DOHH2 (cell line): ENCODE measurements around the gene DDX46.

Source experiments
- H3F3A ChIP-seq: fragments of 200-600 bp; sonication (generic), shearing (Covaris generic); 2 replicates; pipeline ENCODE4 v1.6.0; 2016; ENCODE audit warnings: antibody characterized with exemption, mild to moderate bottlenecking; ENCODE audit not compliant: control insufficient read depth, insufficient read depth
- H3K27ac ChIP-seq: fragments of 200-600 bp; sonication (generic); 2 replicates; pipeline ENCODE4 v1.5.1; 2014; ENCODE audit warnings: low read depth, mild to moderate bottlenecking, low read length, moderate library complexity
- H3K27me3 ChIP-seq: fragments of 200-600 bp; sonication (generic); 2 replicates; pipeline ENCODE4 v1.6.1; 2014; ENCODE audit warnings: mild to moderate bottlenecking, low read length, mixed read lengths; ENCODE audit not compliant: control insufficient read depth
- H3K36me3 ChIP-seq: fragments of 200-600 bp; sonication (generic); 2 replicates; pipeline ENCODE4 v1.6.1; 2014; ENCODE audit warnings: mild to moderate bottlenecking, low read length, moderate library complexity, mixed read lengths; ENCODE audit not compliant: control insufficient read depth
- H3K4me1 ChIP-seq: fragments of 200-600 bp; sonication (generic); 2 replicates; pipeline ENCODE4 v1.6.1; 2014; ENCODE audit warnings: mild to moderate bottlenecking, low read length, mixed read lengths; ENCODE audit not compliant: control insufficient read depth
- H3K4me2 ChIP-seq: fragments of 200-600 bp; sonication (generic); 2 replicates; pipeline ENCODE4 v1.6.0; 2014; ENCODE audit warnings: mild to moderate bottlenecking, low read length, moderate library complexity
- H3K4me3 ChIP-seq: fragments of 200-600 bp; sonication (generic); 2 replicates; pipeline ENCODE4 v1.5.1; 2014; ENCODE audit warnings: mild to moderate bottlenecking, low read length, mixed read lengths
- H3K79me2 ChIP-seq: fragments of 200-600 bp; sonication (generic); 2 replicates; pipeline ENCODE4 v1.6.1; 2014; ENCODE audit warnings: mild to moderate bottlenecking, low read length, mixed read lengths; ENCODE audit not compliant: control insufficient read depth
- H3K9me2 ChIP-seq: fragments of 200-600 bp; sonication (generic); replicated peaks from 2 replicates; pipeline ENCODE4 v1.6.1; 2014; ENCODE audit warnings: mild to moderate bottlenecking, low read length, mixed read lengths; ENCODE audit not compliant: control insufficient read depth
- H3K9me3 ChIP-seq: fragments of 200-600 bp; sonication (generic); 2 replicates; pipeline ENCODE4 v1.6.1; 2014; ENCODE audit warnings: antibody characterized with exemption, low read length, mixed read lengths; ENCODE audit not compliant: control insufficient read depth, insufficient read depth
- H4K20me1 ChIP-seq: fragments of 200-600 bp; sonication (generic); 2 replicates; pipeline ENCODE4 v1.6.0; 2014; ENCODE audit warnings: low read depth, mild to moderate bottlenecking, antibody characterized with exemption, low read length, moderate library complexity; ENCODE audit not compliant: control insufficient read depth, insufficient read depth
- CTCF ChIP-seq: fragments of 200-600 bp; sonication (generic); IDR thresholded peaks from one replicate; pipeline ENCODE4 v1.5.1; 2014; ENCODE audit warnings: antibody characterized with exemption, mild to moderate bottlenecking, low read depth, low read length; ENCODE audit not compliant: poor library complexity, severe bottlenecking
- EZH2phosphoT487 ChIP-seq: fragments of 200-600 bp; sonication (generic); IDR thresholded peaks from 2 replicates; pipeline ENCODE4 v1.6.1; 2017; ENCODE audit warnings: borderline replicate concordance, mild to moderate bottlenecking, antibody characterized with exemption, low read length, moderate library complexity, mixed read lengths

DDX46 gene

DNA sequence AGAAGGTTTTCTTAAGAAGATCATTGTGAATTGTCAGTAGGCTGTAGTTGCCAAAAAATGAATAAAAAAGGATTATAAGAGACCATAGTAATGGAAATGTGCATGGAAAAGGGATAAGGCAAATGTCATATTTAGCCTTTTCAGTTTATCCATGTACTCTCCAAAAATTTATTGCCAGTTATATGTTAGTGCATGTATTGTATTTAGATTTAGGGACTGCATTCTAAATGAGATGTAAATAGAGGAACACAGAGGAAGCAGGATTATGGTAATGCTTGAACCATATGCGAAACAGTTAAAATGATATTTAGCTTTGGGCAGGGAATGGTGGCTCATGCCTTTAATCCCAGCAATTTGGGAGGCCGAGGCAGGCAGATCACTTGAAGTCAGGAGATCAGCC lies 33.0 kb downstream of the DDX46 start:
- no peaks in the 10 kb centered on the region for H3K79me2 ChIP-seq
- no peaks in the 10 kb centered on the region for H4K20me1 ChIP-seq
- no peak overlapping the region for H3K4me3 ChIP-seq
- no peak overlapping the region for H3K4me2 ChIP-seq
- H3K36me3 ChIP-seq: peaks cover 94% of the 10 kb centered on the region
- no peaks in the 10 kb centered on the region for H3K9me2 ChIP-seq
- no peaks in the 10 kb centered on the region for H3K27me3 ChIP-seq
- TF ChIP-seq EZH2phosphoT487: no peak
- TF ChIP-seq CTCF: no peak
- H3F3A ChIP-seq: no peaks in the 10 kb centered on the region; the same call in 1 of the 2 replicates
- no peaks in the 10 kb centered on the region for H3K9me3 ChIP-seq
- no peaks in the 10 kb centered on the region for H3K4me1 ChIP-seq
- no peak overlapping the region for H3K27ac ChIP-seq

DNA sequence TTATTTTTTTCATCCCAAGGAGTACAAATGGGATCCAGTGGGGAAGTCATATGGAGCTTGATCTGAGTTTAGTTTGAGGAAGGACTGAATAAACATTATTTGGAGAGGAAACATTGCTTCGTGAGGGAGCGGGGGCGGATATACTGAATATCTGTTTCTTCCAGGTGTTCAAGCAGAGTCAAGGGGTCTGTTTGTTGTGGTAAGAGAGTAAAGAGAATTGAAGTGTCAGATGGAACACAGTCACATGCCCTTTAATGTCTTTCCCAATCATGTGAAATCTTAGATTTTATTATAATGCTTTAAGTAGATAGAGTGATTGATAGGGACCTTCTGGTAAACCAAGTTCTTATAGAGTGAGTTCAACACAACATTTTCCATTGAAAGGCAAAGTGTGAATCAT lies 33.7 kb downstream of the DDX46 start:
- Histone ChIP-seq H3K27me3 (no peaks in the 10 kb centered on the region), H3K4me3 (no peak overlapping the region), H3K9me3 (no peaks in the 10 kb centered on the region), H3K9me2 (no peaks in the 10 kb centered on the region), H3K27ac (no peak overlapping the region), H4K20me1 (no peaks in the 10 kb centered on the region), H3K36me3 (peaks cover 88% of the 10 kb centered on the region), H3K79me2 (no peaks in the 10 kb centered on the region), H3K4me2 (no peak overlapping the region), H3K4me1 (no peaks in the 10 kb centered on the region), H3F3A (no peaks in the 10 kb centered on the region; the same call in 1 of the 2 replicates)
- TF ChIP-seq CTCF (no peak), EZH2phosphoT487 (no peak)

DNA sequence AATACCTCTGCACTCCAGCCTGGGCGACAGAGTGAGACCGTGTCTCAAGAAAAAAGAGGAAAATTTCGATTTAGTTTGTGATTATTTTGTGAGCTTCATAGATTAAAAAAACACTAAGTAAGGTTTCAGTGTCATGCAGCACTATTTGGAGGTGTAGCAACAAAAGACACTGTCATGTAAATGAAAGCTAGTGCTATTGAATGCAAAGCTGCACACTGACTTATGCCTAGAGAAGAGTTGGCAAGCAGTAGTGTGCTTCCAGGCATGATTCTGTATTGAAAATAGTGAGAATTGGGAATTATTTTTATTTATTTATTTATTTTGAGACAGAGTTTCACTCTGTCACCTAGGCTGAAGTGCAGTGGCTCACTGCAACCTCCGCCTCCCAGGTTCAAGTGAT lies 34.5 kb downstream of the DDX46 start:
- H3F3A ChIP-seq: no peaks in the 10 kb centered on the region; the same call in 1 of the 2 replicates
- no peaks in the 10 kb centered on the region for H3K4me1 ChIP-seq
- peaks cover 86% of the 10 kb centered on the region for H3K36me3 ChIP-seq
- no peak overlapping the region for H3K4me3 ChIP-seq
- no peaks in the 10 kb centered on the region for H3K9me2 ChIP-seq
- H4K20me1 ChIP-seq: no peaks in the 10 kb centered on the region
- TF ChIP-seq CTCF: no peak
- no peak for TF ChIP-seq EZH2phosphoT487
- H3K79me2 ChIP-seq: no peaks in the 10 kb centered on the region
- no peaks in the 10 kb centered on the region for H3K9me3 ChIP-seq
- no peaks in the 10 kb centered on the region for H3K27me3 ChIP-seq
- no peak overlapping the region for H3K4me2 ChIP-seq
- no peak overlapping the region for H3K27ac ChIP-seq

GRCh38 chr5:134794082-134794481 lies 35.5 kb downstream of the DDX46 start:
- H3K9me3 ChIP-seq: no peaks in the 10 kb centered on the region
- H3K79me2 ChIP-seq: no peaks in the 10 kb centered on the region
- TF ChIP-seq EZH2phosphoT487: no peak
- TF ChIP-seq CTCF: no peak
- H3K27me3 ChIP-seq: no peaks in the 10 kb centered on the region
- no peaks in the 10 kb centered on the region for H4K20me1 ChIP-seq
- no peak overlapping the region for H3K4me3 ChIP-seq
- H3F3A ChIP-seq: no peaks in the 10 kb centered on the region; the same call in 1 of the 2 replicates
- no peak overlapping the region for H3K4me2 ChIP-seq
- H3K27ac ChIP-seq: no peak overlapping the region
- no peaks in the 10 kb centered on the region for H3K9me2 ChIP-seq
- peaks cover 86% of the 10 kb centered on the region for H3K36me3 ChIP-seq
- no peaks in the 10 kb centered on the region for H3K4me1 ChIP-seq
